Measurements from ENCODE around the gene JUN.

Gene JUN

GRCh38 chr1:58781541-58782177, 2.2 kb downstream of the JUN start:
- TF ChIP-seq CTCF (IDR thresholded peaks at IDR 0.05; ENCODE audit: low read depth, low read length, missing control alignments), result peak; percentile 30
- no peak for DNase-seq (ENCODE audit: extremely low read depth, low read depth)
- peak overlapping the region; percentile 68 for H3K4me3 ChIP-seq (replicated peaks; ENCODE audit: low read depth, low read length)

GRCh38 chr1:58780836-58781452, 2.9 kb downstream of the JUN start:
- peak overlapping the region; percentile 68 for H3K4me3 ChIP-seq (replicated peaks; ENCODE audit: low read depth, low read length)
- no peak for TF ChIP-seq CTCF (IDR thresholded peaks at IDR 0.05; ENCODE audit: low read depth, low read length, missing control alignments)
- no peak for DNase-seq (ENCODE audit: extremely low read depth, low read depth)

- no peak for DNase-seq (ENCODE audit: extremely low read depth, low read depth)
- peak overlapping the region; percentile 68 for H3K4me3 ChIP-seq (replicated peaks; ENCODE audit: low read depth, low read length)
- TF ChIP-seq CTCF (IDR thresholded peaks at IDR 0.05; ENCODE audit: low read depth, low read length, missing control alignments), result no peak
Measured at GRCh38 chr1:58780411-58780810, 3.4 kb downstream of the JUN start.

DNA sequence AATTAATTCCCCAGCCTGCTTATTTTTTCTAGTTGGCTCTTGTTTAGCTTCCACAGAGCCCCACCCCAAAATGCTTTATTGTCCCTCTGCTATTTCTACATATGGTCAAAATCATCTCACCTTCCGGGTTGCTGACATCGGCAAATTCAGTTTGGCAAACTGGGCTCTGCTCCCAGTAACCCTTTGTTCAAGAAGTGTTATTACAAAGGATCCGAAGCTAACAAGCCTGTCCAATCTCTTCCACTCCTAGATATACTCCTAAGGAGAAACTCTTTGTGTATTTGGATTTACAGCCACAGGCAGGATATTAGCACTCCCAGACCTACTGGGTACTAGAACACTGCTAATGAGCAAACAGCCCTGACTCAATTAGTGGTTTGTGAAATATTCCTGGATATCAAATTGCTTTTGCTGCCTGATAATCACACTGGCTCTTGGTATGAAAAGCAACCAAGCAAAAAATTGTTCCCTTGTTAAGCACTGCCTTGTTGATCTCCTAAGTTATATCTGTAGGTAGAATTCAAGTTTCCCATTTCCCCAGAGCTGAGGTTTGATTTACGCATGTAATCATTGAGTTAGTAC, 4.0 kb downstream of the JUN start:
- H3K4me3 ChIP-seq (replicated peaks; ENCODE audit: low read depth, low read length), result peak overlapping the region; percentile 68; the same call in 1 of the 2 replicates
- TF ChIP-seq CTCF (IDR thresholded peaks at IDR 0.05; ENCODE audit: low read depth, low read length, missing control alignments), result no peak
- DNase-seq (ENCODE audit: extremely low read depth, low read depth), result no peak

- DNase-seq (ENCODE audit: extremely low read depth, low read depth), result no peak
- TF ChIP-seq CTCF (IDR thresholded peaks at IDR 0.05; ENCODE audit: low read depth, low read length, missing control alignments), result no peak
Measured at GRCh38 chr1:58779059-58779754, 4.6 kb downstream of the JUN start.

DNA sequence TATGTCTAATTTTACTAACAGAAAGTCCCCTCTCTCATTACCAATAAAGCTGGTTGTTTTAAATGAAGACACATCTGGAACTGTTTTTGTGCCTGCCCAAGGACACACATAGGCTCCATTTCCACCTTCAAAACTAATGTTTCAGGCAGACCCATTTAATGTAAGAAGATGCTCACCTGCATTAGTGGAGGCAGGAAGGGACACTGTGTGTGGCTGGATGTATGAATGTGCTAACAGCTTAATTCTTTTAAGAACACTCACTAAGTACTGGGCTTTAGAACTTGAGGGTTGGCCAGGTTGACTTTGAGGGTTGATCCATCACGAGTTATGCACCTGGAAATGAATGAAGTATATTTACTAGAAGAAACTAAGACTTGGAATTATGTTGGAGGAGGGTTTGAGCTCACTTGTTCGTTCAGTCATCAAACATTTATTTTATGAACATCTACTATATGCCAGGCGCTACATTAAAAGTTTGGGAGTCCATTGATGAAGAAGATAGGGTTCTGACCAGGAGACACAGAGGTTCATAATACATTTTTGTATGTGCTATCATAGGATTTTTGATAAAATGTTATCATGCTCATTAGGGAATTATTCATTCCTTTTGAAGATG, 5.4 kb downstream of the JUN start:
- no peak overlapping the region for H3K4me3 ChIP-seq (replicated peaks; ENCODE audit: low read depth, low read length)
- TF ChIP-seq CTCF (IDR thresholded peaks at IDR 0.05; ENCODE audit: low read depth, low read length, missing control alignments), result no peak
- DNase-seq (ENCODE audit: extremely low read depth, low read depth), result no peak

More at GRCh38 chr1:58779059-58779754, 4.6 kb downstream of the JUN start:
- no peak overlapping the region for H3K4me3 ChIP-seq (replicated peaks; ENCODE audit: low read depth, low read length)

All from HFF-Myc (cell line).